H9 (cell line): ENCODE measurements around the gene IL26. TPM values are rescaled to one million over a fixed set of nuclear protein-coding genes. Genes with fewer than 3 reads are reported as not detected.

ENCODE experiments used
- DNase-seq: peaks from one replicate; pipeline ENCODE4 v3.0.0-alpha.2; 2017
- H2AFZ ChIP-seq: one replicate; pipeline ENCODE4 v1.6.1; 2013; ENCODE audit warnings: mild to moderate bottlenecking, low read length, control low read depth, moderate library complexity
- H2AK5ac ChIP-seq: 2 replicates; pipeline ENCODE4 v1.6.1; 2013; ENCODE audit warnings: low read length, control low read depth, mixed read lengths; ENCODE audit not compliant: insufficient read length
- H2BK120ac ChIP-seq: one replicate; pipeline ENCODE4 v1.6.1; 2013; ENCODE audit warnings: low read depth, mild to moderate bottlenecking, low read length, control low read depth, inconsistent platforms; ENCODE audit not compliant: poor library complexity, severe bottlenecking
- H2BK12ac ChIP-seq: 2 replicates; pipeline ENCODE4 v1.6.1; 2013; ENCODE audit warnings: low read length, control low read depth, mixed read lengths, low read depth; ENCODE audit not compliant: insufficient read length
- H2BK15ac ChIP-seq: 2 replicates; pipeline ENCODE4 v1.6.1; 2013; ENCODE audit warnings: low read depth, low read length, control low read depth
- H2BK20ac ChIP-seq: one replicate; pipeline ENCODE4 v1.6.1; 2013; ENCODE audit warnings: low read depth, mild to moderate bottlenecking, low read length, control low read depth, inconsistent platforms; ENCODE audit not compliant: poor library complexity, severe bottlenecking
- H2BK5ac ChIP-seq: 2 replicates; pipeline ENCODE4 v1.6.1; 2013; ENCODE audit warnings: low read length, control low read depth, mixed read lengths; ENCODE audit not compliant: insufficient read length
- H3K14ac ChIP-seq: 2 replicates; pipeline ENCODE4 v1.6.1; 2013; ENCODE audit warnings: low read length, control low read depth; ENCODE audit not compliant: insufficient read depth
- H3K18ac ChIP-seq: 2 replicates; pipeline ENCODE4 v1.6.1; 2013; ENCODE audit warnings: low read depth, mild to moderate bottlenecking, mixed read lengths, low read length, control low read depth; ENCODE audit not compliant: insufficient read length
- H3K23ac ChIP-seq: 2 replicates; pipeline ENCODE4 v1.6.1; 2013; ENCODE audit warnings: low read length, control low read depth, mixed read lengths, low read depth; ENCODE audit not compliant: insufficient read length
- H3K23me2 ChIP-seq: 2 replicates; pipeline ENCODE4 v1.6.1; 2013; ENCODE audit warnings: low read depth, mild to moderate bottlenecking, mixed read lengths, low read length, control low read depth; ENCODE audit not compliant: insufficient read length, poor library complexity, severe bottlenecking
- H3K27ac ChIP-seq: 2 replicates; pipeline ENCODE4 v1.5.1; 2013; ENCODE audit warnings: low read length, control low read depth, mixed read lengths, low read depth; ENCODE audit not compliant: insufficient read length
- H3K27me3 ChIP-seq: 2 replicates; pipeline ENCODE4 v1.6.1; 2013; ENCODE audit warnings: low read length, control low read depth, inconsistent platforms; ENCODE audit not compliant: insufficient read depth
- H3K4ac ChIP-seq: 2 replicates; pipeline ENCODE4 v1.6.1; 2013; ENCODE audit warnings: low read depth, mild to moderate bottlenecking, control low read depth, inconsistent platforms, low read length, moderate library complexity
- H3K4me1 ChIP-seq: 2 replicates; pipeline ENCODE4 v1.6.1; 2013; ENCODE audit warnings: low read length, control low read depth, inconsistent platforms; ENCODE audit not compliant: insufficient read depth
- H3K4me2 ChIP-seq: 2 replicates; pipeline ENCODE4 v1.6.1; 2013; ENCODE audit warnings: low read length, control low read depth, mixed read lengths; ENCODE audit not compliant: insufficient read length, insufficient read depth
- H3K56ac ChIP-seq: 2 replicates; pipeline ENCODE4 v1.6.1; 2013; ENCODE audit warnings: low read depth, mild to moderate bottlenecking, mixed read lengths, low read length, control low read depth; ENCODE audit not compliant: insufficient read length
- H3K79me1 ChIP-seq: 2 replicates; pipeline ENCODE4 v1.6.1; 2013; ENCODE audit warnings: low read depth, mild to moderate bottlenecking, moderate library complexity, low read length, control low read depth, inconsistent platforms; ENCODE audit not compliant: insufficient read depth, poor library complexity, severe bottlenecking
- H3K79me2 ChIP-seq: 2 replicates; pipeline ENCODE4 v1.6.1; 2013; ENCODE audit warnings: low read length, control low read depth, inconsistent platforms; ENCODE audit not compliant: insufficient read depth
- H3K9ac ChIP-seq: 2 replicates; pipeline ENCODE4 v1.6.1; 2013; ENCODE audit warnings: low read length, control low read depth, mixed read lengths; ENCODE audit not compliant: insufficient read length; ENCODE audit errors: extremely low read depth
- H3K9me3 ChIP-seq: one replicate; pipeline ENCODE4 v1.6.1; 2013; ENCODE audit warnings: low read depth, low read length, inconsistent platforms; ENCODE audit not compliant: control insufficient read depth
- H3T11ph ChIP-seq: one replicate; pipeline ENCODE4 v1.6.1; 2013; ENCODE audit warnings: mild to moderate bottlenecking, low read length, control low read depth, inconsistent platforms
- H4K20me1 ChIP-seq: one replicate; pipeline ENCODE4 v1.6.1; 2013; ENCODE audit not compliant: control insufficient read depth, insufficient read length, insufficient read depth
- H4K5ac ChIP-seq: 2 replicates; pipeline ENCODE4 v1.6.1; 2013; ENCODE audit warnings: low read depth, mild to moderate bottlenecking, mixed read lengths, low read length, control low read depth; ENCODE audit not compliant: insufficient read length
- H4K8ac ChIP-seq: replicated peaks from 2 replicates; pipeline ENCODE4 v1.6.1; 2013; ENCODE audit warnings: low read length, control low read depth, mixed read lengths, low read depth; ENCODE audit not compliant: insufficient read length
- H4K91ac ChIP-seq: 2 replicates; pipeline ENCODE4 v1.6.1; 2013; ENCODE audit warnings: low read depth, mild to moderate bottlenecking, moderate library complexity, mixed read lengths, low read length, control low read depth; ENCODE audit not compliant: insufficient read length
- H3K27ac Mint-ChIP-seq, 3 experiments: 2 replicates in 2 of 3; 3 replicates in 1 of 3; pipeline ENCODE4 v1.8.0; 2020 to 2021; ENCODE audit warnings: mixed read lengths in 3 of 3, mild to moderate bottlenecking in 1 of 3, moderate library complexity in 1 of 3
- H3K27me3 Mint-ChIP-seq: 2 replicates; pipeline ENCODE4 v1.8.0; 2021; ENCODE audit warnings: low read depth, mild to moderate bottlenecking, moderate library complexity, mixed read lengths
- H3K36me3 Mint-ChIP-seq, 3 experiments: 2 replicates in 2 of 3; 3 replicates in 1 of 3; pipeline ENCODE4 v1.8.0; 2020 to 2021; ENCODE audit warnings: low read depth in 3 of 3, mixed read lengths in 3 of 3; ENCODE audit not compliant: insufficient read depth in 1 of 3
- H3K4me1 Mint-ChIP-seq, 2 experiments: 2 replicates each; pipeline ENCODE4 v1.8.0; 2020; ENCODE audit warnings: mixed read lengths in 2 of 2
- H3K4me3 Mint-ChIP-seq, 2 experiments: 2 replicates in 1 of 2; 3 replicates in 1 of 2; pipeline ENCODE4 v1.8.0; 2020 to 2021; ENCODE audit warnings: mild to moderate bottlenecking in 2 of 2, mixed read lengths in 2 of 2, moderate library complexity in 1 of 2
- H3K9me3 Mint-ChIP-seq, 2 experiments: 2 replicates in 1 of 2; 3 replicates in 1 of 2; pipeline ENCODE4 v1.8.0; 2020; ENCODE audit warnings: mild to moderate bottlenecking in 2 of 2, mixed read lengths in 2 of 2, moderate library complexity in 1 of 2
- CTCF ChIP-seq: fragments of 200-600 bp; sonication (generic); conservative IDR thresholded peaks from 3 replicates; pipeline ENCODE4 v1.8.0; 2021; ENCODE audit warnings: antibody characterized with exemption, mild to moderate bottlenecking
- WGBS: extraction: QIAGEN DNeasy Blood & Tissue Kit; methylation state at CpG from one replicate; pipeline ENCODE4 v1.1.7; 2013; ENCODE audit warnings: missing lambda C conversion rate, low lambda C conversion rate, mixed read lengths; ENCODE audit not compliant: insufficient read length; ENCODE audit errors: extremely low coverage; 5-methylcytosine and 5-hydroxymethylcytosine counted together
- total RNA-seq: library from RNA; stranded (reverse); gene quantifications from 2 replicates; pipeline ENCODE4 v1.2.1, GENCODE V29; 2021

Gene IL26
- total RNA-seq, 1 experiment from 2014 or later = not detected

GRCh38 chr12:68229956-68230355, 4.3 kb upstream of the IL26 start:
- no peak overlapping the region for H3K23ac ChIP-seq
- Mint-ChIP-seq H3K36me3 (no peaks in the 10 kb centered on the region), H3K27ac (no peak overlapping the region), H3K9me3 (no peaks in the 10 kb centered on the region), H3K27me3 (no peaks in the 10 kb centered on the region), H3K4me1 (peaks cover 7% of the 10 kb centered on the region in 2 experiments; a peak in 3 of 4 replicates), H3K4me3 (no peak overlapping the region)
- H3K56ac ChIP-seq = no peak overlapping the region
- no peaks in the 10 kb centered on the region for H3K4me1 ChIP-seq
- H3T11ph ChIP-seq = no peak overlapping the region
- H2BK15ac ChIP-seq = no peak overlapping the region
- no peak overlapping the region for H3K4ac ChIP-seq
- H3K4me2 ChIP-seq = no peak overlapping the region
- H2AFZ ChIP-seq = no peak overlapping the region
- H2BK20ac ChIP-seq = no peak overlapping the region
- H2BK12ac ChIP-seq = no peak overlapping the region
- no peak overlapping the region for H2BK5ac ChIP-seq
- no peak overlapping the region for H4K91ac ChIP-seq
- H3K14ac ChIP-seq = no peak overlapping the region
- no peaks in the 10 kb centered on the region for H3K23me2 ChIP-seq
- no peaks in the 10 kb centered on the region for H3K9me3 ChIP-seq
- no peak overlapping the region for H2AK5ac ChIP-seq
- no peak overlapping the region for H2BK120ac ChIP-seq
- H3K79me1 ChIP-seq = no peaks in the 10 kb centered on the region
- H4K20me1 ChIP-seq = no peaks in the 10 kb centered on the region
- H3K9ac ChIP-seq = no peak overlapping the region
- H3K27ac ChIP-seq = no peak overlapping the region
- DNase-seq = no peak
- no peaks in the 10 kb centered on the region for H3K79me2 ChIP-seq
- H3K18ac ChIP-seq = no peak overlapping the region
- no peak overlapping the region for H4K8ac ChIP-seq
- no peak overlapping the region for H4K5ac ChIP-seq
- H3K27me3 ChIP-seq = no peaks in the 10 kb centered on the region
- no CpG with 5 or more reads among the region's 2 CpGs for whole genome bisulfite sequencing
- TF ChIP-seq CTCF = no peak
